CD14-positive monocyte (primary cell): ENCODE measurements around the gene MOGAT3. TPM values are rescaled to one million over a fixed set of nuclear protein-coding genes. Genes with fewer than 3 reads are reported as not detected.
A peak's percentile ranks its signal among the peaks of the same experiment; 100 is the strongest.

ENCODE experiments used
- DNase-seq, 3 donors: peaks; one replicate each; pipeline ENCODE4 v3.0.0-alpha.2; 2011 to 2022
- H2AFZ ChIP-seq: 2 replicates; pipeline ENCODE4 v1.6.0; 2012; ENCODE audit warnings: mild to moderate bottlenecking, low read depth, low read length, inconsistent platforms; ENCODE audit not compliant: insufficient read depth, poor library complexity, severe bottlenecking
- H3K27ac ChIP-seq, 2 donors: 1 replicate in 1 of 2; 2 replicates in 1 of 2; pipeline ENCODE4 v1.5.1; 2012 to 2013; ENCODE audit warnings: low read length in 2 of 2, control low read depth in 1 of 2, inconsistent platforms in 1 of 2, low read depth in 1 of 2, mild to moderate bottlenecking in 1 of 2
- H3K27me3 ChIP-seq, 2 donors: one replicate each; pipeline versions ENCODE4 v1.6.0 to v1.6.1; 2011 to 2013; ENCODE audit warnings: low read length in 2 of 2; ENCODE audit not compliant: control insufficient read depth in 2 of 2, insufficient read depth in 2 of 2
- H3K36me3 ChIP-seq, 2 donors: replicated peaks in 1 of 2; 1 replicate in 1 of 2; 2 replicates in 1 of 2; pipeline versions ENCODE4 v1.5.1 to v1.6.1; 2012 to 2013; ENCODE audit warnings: low read length in 2 of 2, control low read depth in 1 of 2, inconsistent platforms in 1 of 2, mild to moderate bottlenecking in 1 of 2; ENCODE audit not compliant: insufficient read depth in 2 of 2, control insufficient read depth in 1 of 2
- H3K4me1 ChIP-seq, 2 donors: 1 replicate in 1 of 2; 2 replicates in 1 of 2; pipeline versions ENCODE4 v1.5.1 to v1.6.1; 2012 to 2013; ENCODE audit warnings: low read length in 2 of 2, control low read depth in 1 of 2, inconsistent platforms in 1 of 2, mild to moderate bottlenecking in 1 of 2, moderate library complexity in 1 of 2; ENCODE audit not compliant: insufficient read depth in 2 of 2, control insufficient read depth in 1 of 2
- H3K4me2 ChIP-seq: replicated peaks from 2 replicates; pipeline ENCODE3; 2012; ENCODE audit warnings: low read length, moderate library complexity, mild to moderate bottlenecking; ENCODE audit not compliant: poor library complexity, severe bottlenecking; ENCODE audit errors: extremely low read depth
- H3K4me3 ChIP-seq, 3 experiments: fragments of 200-600 bp in 1 of 3; sonication (generic) in 1 of 3; replicated peaks in 1 of 3; 1 replicate in 2 of 3; 2 replicates in 1 of 3; pipeline ENCODE4 v1.5.1; 2011 to 2013; ENCODE audit warnings: low read length in 3 of 3, mild to moderate bottlenecking in 3 of 3, control low read depth in 2 of 3, low read depth in 2 of 3, inconsistent platforms in 1 of 3, moderate library complexity in 1 of 3
- H3K79me2 ChIP-seq: 2 replicates; pipeline ENCODE4 v1.6.0; 2012; ENCODE audit warnings: mild to moderate bottlenecking, control low read depth, inconsistent platforms, low read length, moderate library complexity; ENCODE audit not compliant: insufficient read depth
- H3K9ac ChIP-seq: 2 replicates; pipeline ENCODE4 v1.6.0; 2017; ENCODE audit warnings: low read length, mild to moderate bottlenecking; ENCODE audit not compliant: insufficient read depth, poor library complexity, severe bottlenecking
- H3K9me3 ChIP-seq, 2 donors: replicated peaks in 1 of 2; 1 replicate in 1 of 2; 2 replicates in 1 of 2; pipeline versions ENCODE4 v1.5.1 to v1.6.1; 2012 to 2013; ENCODE audit warnings: low read length in 2 of 2, control low read depth in 1 of 2; ENCODE audit not compliant: control insufficient read depth in 1 of 2, insufficient read depth in 1 of 2
- H4K20me1 ChIP-seq: 2 replicates; pipeline ENCODE4 v1.6.0; 2012; ENCODE audit warnings: mild to moderate bottlenecking, low read length, control low read depth, moderate library complexity; ENCODE audit not compliant: insufficient read depth
- H3K27ac Mint-ChIP-seq, 7 donors: one replicate each; pipeline ENCODE4 v1.8.0; 2020; ENCODE audit warnings: mild to moderate bottlenecking in 7 of 7, mixed read lengths in 7 of 7, moderate library complexity in 6 of 7, inconsistent platforms in 2 of 7
- H3K27me3 Mint-ChIP-seq, 3 donors: one replicate each; pipeline ENCODE4 v1.8.0; 2021 to 2022; ENCODE audit warnings: low read depth in 3 of 3, mild to moderate bottlenecking in 3 of 3, mixed read lengths in 3 of 3, moderate library complexity in 3 of 3, inconsistent platforms in 1 of 3
- H3K36me3 Mint-ChIP-seq, 2 donors: one replicate each; pipeline ENCODE4 v1.8.0; 2020; ENCODE audit warnings: mixed read lengths in 2 of 2, inconsistent platforms in 1 of 2, mild to moderate bottlenecking in 1 of 2
- H3K4me1 Mint-ChIP-seq: one replicate; pipeline ENCODE4 v1.8.0; 2020; ENCODE audit warnings: mild to moderate bottlenecking, mixed read lengths
- H3K4me3 Mint-ChIP-seq, 2 donors: one replicate each; pipeline ENCODE4 v1.8.0; 2020; ENCODE audit warnings: mild to moderate bottlenecking in 2 of 2, mixed read lengths in 2 of 2, moderate library complexity in 1 of 2
- H3K9me3 Mint-ChIP-seq, 7 donors: one replicate each; pipeline ENCODE4 v1.8.0; 2020 to 2022; ENCODE audit warnings: mixed read lengths in 7 of 7, mild to moderate bottlenecking in 6 of 7, moderate library complexity in 6 of 7, inconsistent platforms in 2 of 7
- CTCF ChIP-seq: fragments of 200-600 bp; IDR thresholded peaks from one replicate; pipeline ENCODE4 v1.8.0; 2022; ENCODE audit warnings: antibody characterized with exemption, mild to moderate bottlenecking
- whole genome bisulfite sequencing: methylation state at CpG from one replicate; pipeline ENCODE4 v1.1.5; 2013; ENCODE audit warnings: missing lambda C conversion rate; ENCODE audit not compliant: insufficient coverage; 5-methylcytosine and 5-hydroxymethylcytosine counted together
- intact Hi-C, 2 donors: fragments of 100-400 bp; cut with micrococcal nuclease; formaldehyde crosslinking; loops; one replicate each; pipeline versions ENCODE4 v1.15.0 to v1.15.1; 2023
- polyA plus RNA-seq, 3 donors: library from polyadenylated mRNA; depleted of rRNA in 1 of 3; unstranded in 2 of 3; stranded (reverse) in 1 of 3; fragments of 300-500 nt in 2 of 3; fragments of >200 nt in 1 of 3; fragmentation: Illumina TruSeq in 2 of 3; gene quantifications; 1 replicate in 2 of 3; 2 replicates in 1 of 3; pipeline ENCODE4 v1.2.3, GENCODE V29; 2012 to 2021

MOGAT3 gene
- polyA plus RNA-seq, 3 donors, result not detected

GRCh38 chr7:101169838-101170551 lies 30.8 kb downstream of the MOGAT3 start:
- peak; percentile 89 for TF ChIP-seq CTCF
- Histone ChIP-seq H3K27ac (no peak overlapping the region), H3K36me3 (no peaks in the 10 kb centered on the region), H3K9ac (no peak overlapping the region), H3K4me2 (peak overlapping the region; percentile 22), H3K27me3 (peaks cover 74 to 97% of the 10 kb centered on the region in 2 donors), H3K4me3 (no peak overlapping the region), H3K79me2 (no peaks in the 10 kb centered on the region), H2AFZ (no peak overlapping the region), H3K4me1 (peaks cover 50 to 59% of the 10 kb centered on the region in 2 donors), H4K20me1 (peaks cover 7% of the 10 kb centered on the region), H3K9me3 (peaks cover 10 to 48% of the 10 kb centered on the region in 2 donors)
- Mint-ChIP-seq H3K36me3 (peaks cover 20 to 37% of the 10 kb centered on the region in 2 donors), H3K4me1 (peaks cover 68% of the 10 kb centered on the region), H3K27ac (peak overlapping the region in 4 of 7 donors; percentile 40 to 89 (median 71)), H3K9me3 (peaks cover 8 to 57% (median 36%) of the 10 kb centered on the region in 7 donors), H3K27me3 (peaks cover 98 to 100% (median 98%) of the 10 kb centered on the region in 3 donors), H3K4me3 (peak overlapping the region in 1 of 2 donors; percentile 88)
- peak; percentile 49 to 75 (median 57) for DNase-seq
- 2% methylated on average over 21 of the region's 33 CpGs for WGBS
- intact Hi-C loops, result loop anchor here in 1 of 2 donors (2.0 kb wide), 1 partner anchor 15 kb away; no protein-coding TSS in a partner anchor

GRCh38 chr7:101169110-101169837 lies 31.6 kb downstream of the MOGAT3 start:
- Histone ChIP-seq H4K20me1 (peaks cover 10% of the 10 kb centered on the region), H3K36me3 (no peaks in the 10 kb centered on the region), H3K27me3 (peaks cover 78 to 97% of the 10 kb centered on the region in 2 donors), H3K27ac (no peak overlapping the region), H3K4me2 (peak overlapping the region; percentile 22), H3K9ac (no peak overlapping the region), H3K4me1 (peaks cover 50 to 57% of the 10 kb centered on the region in 2 donors), H3K9me3 (peaks cover 11 to 51% of the 10 kb centered on the region in 2 donors), H3K79me2 (no peaks in the 10 kb centered on the region), H3K4me3 (no peak overlapping the region), H2AFZ (no peak overlapping the region)
- intact Hi-C loops, result no loop called here
- peak overlapping the region in 1 of 2 donors; percentile 88 for H3K4me3 Mint-ChIP-seq
- no peak for TF ChIP-seq CTCF
- H3K36me3 Mint-ChIP-seq, result peaks cover 24 to 37% of the 10 kb centered on the region in 2 donors
- no peak for DNase-seq
- H3K9me3 Mint-ChIP-seq, result peaks cover 7 to 57% (median 36%) of the 10 kb centered on the region in 7 donors
- peak overlapping the region in 4 of 7 donors; percentile 27 to 89 (median 52) for H3K27ac Mint-ChIP-seq
- 1% methylated on average over 11 of the region's 18 CpGs for WGBS
- H3K4me1 Mint-ChIP-seq, result peaks cover 66% of the 10 kb centered on the region
- H3K27me3 Mint-ChIP-seq, result peaks cover 98 to 100% (median 99%) of the 10 kb centered on the region in 3 donors
